Loucy (cell line): Measurements from ENCODE around the gene CYTL1.

ENCODE experiments used
- H2AFZ ChIP-seq: fragments of 200-600 bp; sonication (generic); 2 replicates; pipeline ENCODE4 v1.6.0; 2016; ENCODE audit warnings: antibody characterized with exemption, mild to moderate bottlenecking, low read length, moderate library complexity
- H3F3A ChIP-seq: fragments of 200-600 bp; 2 replicates; pipeline ENCODE4 v1.6.0; 2016; ENCODE audit warnings: antibody characterized with exemption, low read depth, mild to moderate bottlenecking
- H3K27me3 ChIP-seq: fragments of 200-600 bp; sonication (generic); 2 replicates; pipeline ENCODE4 v1.6.1; 2014; ENCODE audit warnings: low read length, mild to moderate bottlenecking; ENCODE audit not compliant: insufficient read depth, poor library complexity, severe bottlenecking
- H3K36me3 ChIP-seq: fragments of 200-600 bp; sonication (generic); 2 replicates; pipeline ENCODE4 v1.6.1; 2016; ENCODE audit warnings: low read length; ENCODE audit not compliant: insufficient read depth
- H3K4me1 ChIP-seq: fragments of 200-600 bp; sonication (generic); 2 replicates; pipeline ENCODE4 v1.5.1; 2014; ENCODE audit warnings: low read length, mild to moderate bottlenecking; ENCODE audit not compliant: insufficient read depth, poor library complexity, severe bottlenecking
- H3K4me2 ChIP-seq: fragments of 200-600 bp; sonication (generic); 2 replicates; pipeline ENCODE4 v1.6.0; 2014; ENCODE audit warnings: antibody characterized with exemption, low read length, low read depth, mild to moderate bottlenecking; ENCODE audit not compliant: poor library complexity, severe bottlenecking
- H3K4me3 ChIP-seq: fragments of 200-600 bp; sonication (generic); 2 replicates; pipeline ENCODE4 v1.5.1; 2014; ENCODE audit warnings: low read length, mild to moderate bottlenecking, mixed read lengths; ENCODE audit not compliant: poor library complexity, severe bottlenecking
- H3K79me2 ChIP-seq: fragments of 200-600 bp; sonication (generic); 2 replicates; pipeline ENCODE4 v1.6.1; 2014; ENCODE audit warnings: low read length; ENCODE audit not compliant: insufficient read depth
- H3K9ac ChIP-seq: fragments of 200-600 bp; sonication (generic); 2 replicates; pipeline ENCODE4 v1.6.0; 2014; ENCODE audit warnings: mild to moderate bottlenecking, low read depth, low read length, moderate library complexity; ENCODE audit not compliant: poor library complexity, severe bottlenecking
- H3K9me2 ChIP-seq: fragments of 200-600 bp; sonication (generic); replicated peaks from 2 replicates; pipeline ENCODE4 v1.6.1; 2016; ENCODE audit warnings: low read depth, low read length, mixed read lengths
- H3K9me3 ChIP-seq: fragments of 200-600 bp; sonication (generic); 2 replicates; pipeline ENCODE4 v1.6.1; 2014; ENCODE audit warnings: mild to moderate bottlenecking, antibody characterized with exemption, low read length, low read depth; ENCODE audit not compliant: insufficient read depth
- H4K20me1 ChIP-seq: fragments of 200-600 bp; sonication (generic); 2 replicates; pipeline ENCODE4 v1.6.0; 2014; ENCODE audit warnings: antibody characterized with exemption, low read length, mild to moderate bottlenecking; ENCODE audit not compliant: insufficient read depth, poor library complexity, severe bottlenecking
- CTCF ChIP-seq: fragments of 200-600 bp; sonication (generic); conservative IDR thresholded peaks from 2 replicates; pipeline ENCODE4 v1.5.1; 2014; ENCODE audit warnings: mild to moderate bottlenecking, antibody characterized with exemption, low read length
- EZH2phosphoT487 ChIP-seq: fragments of 200-600 bp; IDR thresholded peaks from 2 replicates; pipeline ENCODE4 v1.6.1; 2018; ENCODE audit warnings: antibody characterized with exemption, mild to moderate bottlenecking, moderate library complexity, borderline replicate concordance

The CYTL1 gene

DNA sequence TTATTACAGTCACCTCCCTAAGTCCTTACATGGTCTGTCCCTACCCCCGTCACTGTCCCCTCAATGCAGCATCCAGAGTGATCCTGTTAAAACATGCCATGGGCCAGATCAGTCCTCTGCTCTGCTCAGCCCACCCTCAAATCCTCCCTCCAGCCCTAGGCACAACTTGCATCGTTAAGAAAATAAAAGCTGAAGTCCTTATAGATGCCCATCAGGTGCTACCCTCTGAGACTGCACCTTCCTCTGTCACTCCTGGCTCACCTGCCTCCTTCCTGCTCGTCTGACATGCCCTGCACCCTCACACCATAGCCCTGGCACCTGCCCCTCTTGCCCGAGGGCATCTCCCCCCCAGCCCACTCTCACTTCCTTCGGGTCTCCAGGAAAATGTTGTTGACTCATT, 36.2 kb upstream of the CYTL1 start:
- H3K79me2 ChIP-seq = no peaks in the 10 kb centered on the region
- no peaks in the 10 kb centered on the region for H3K27me3 ChIP-seq
- no peak overlapping the region for H3K4me3 ChIP-seq
- no peaks in the 10 kb centered on the region for H4K20me1 ChIP-seq
- no peak overlapping the region for H2AFZ ChIP-seq
- no peaks in the 10 kb centered on the region for H3K9me3 ChIP-seq
- TF ChIP-seq CTCF = no peak
- no peak for TF ChIP-seq EZH2phosphoT487
- H3K4me1 ChIP-seq = no peaks in the 10 kb centered on the region
- no peak overlapping the region for H3K9ac ChIP-seq
- H3K4me2 ChIP-seq = no peak overlapping the region
- no peaks in the 10 kb centered on the region for H3F3A ChIP-seq
- no peaks in the 10 kb centered on the region for H3K9me2 ChIP-seq
- no peaks in the 10 kb centered on the region for H3K36me3 ChIP-seq

DNA sequence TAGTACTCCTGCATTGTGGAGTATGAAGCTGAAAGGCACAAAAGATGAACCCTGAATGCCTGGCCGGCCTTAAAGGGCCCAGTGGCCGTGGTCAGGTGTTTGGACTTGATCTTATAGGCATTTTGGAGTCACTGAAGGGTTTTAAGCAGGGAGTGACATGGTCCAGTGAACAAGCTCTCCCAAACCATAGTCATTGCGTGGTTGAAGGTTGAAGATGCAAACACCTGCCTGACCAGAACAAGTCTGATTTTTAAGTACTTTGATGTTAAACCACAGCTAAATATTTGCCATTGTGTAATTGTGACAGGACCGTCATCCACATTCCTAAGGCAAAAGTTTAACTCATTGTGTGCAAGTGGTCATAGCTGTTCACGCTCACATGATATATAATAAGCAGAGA, 35.3 kb upstream of the CYTL1 start:
- TF ChIP-seq CTCF (no peak), EZH2phosphoT487 (no peak)

DNA sequence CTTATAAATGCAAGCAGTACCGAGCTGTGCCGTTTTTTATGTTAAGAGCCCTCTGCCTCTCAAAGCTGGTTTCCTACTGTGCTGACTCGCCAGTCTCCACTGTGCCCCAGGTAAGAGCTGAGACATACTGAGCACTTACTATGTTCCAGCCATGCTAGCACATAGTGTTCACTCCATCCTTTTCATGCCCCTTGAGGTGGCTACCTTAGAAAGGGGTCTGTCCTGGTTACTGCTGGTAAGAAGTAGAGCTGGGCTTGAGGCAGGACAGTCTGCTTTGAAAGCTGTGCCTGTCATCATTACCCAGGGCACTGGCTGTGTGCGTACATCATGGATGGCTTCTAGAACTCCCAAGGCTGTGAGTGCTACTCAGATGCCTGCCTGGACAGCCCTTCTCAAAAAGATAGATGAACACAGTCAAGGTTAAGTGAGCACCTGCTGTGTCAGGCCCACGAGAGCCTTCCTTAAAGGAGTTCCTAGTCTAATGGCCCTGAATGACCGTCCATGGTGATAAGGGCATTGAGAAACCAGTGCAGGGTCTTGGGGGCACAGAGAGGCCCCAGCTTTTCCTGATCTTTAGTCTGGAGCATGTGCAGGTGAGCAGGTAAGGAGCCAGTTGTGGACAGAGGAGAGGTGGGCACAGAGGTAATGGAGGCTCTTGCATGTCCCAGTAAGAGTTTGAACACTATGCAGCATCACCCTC, 33.6 kb upstream of the CYTL1 start:
- H3K9me2 ChIP-seq = no peaks in the 10 kb centered on the region
- no peaks in the 10 kb centered on the region for H4K20me1 ChIP-seq
- no peaks in the 10 kb centered on the region for H3K79me2 ChIP-seq
- H3K4me2 ChIP-seq = no peak overlapping the region
- no peak overlapping the region for H2AFZ ChIP-seq
- TF ChIP-seq CTCF (no peak), EZH2phosphoT487 (no peak)
- no peaks in the 10 kb centered on the region for H3K4me1 ChIP-seq
- no peaks in the 10 kb centered on the region for H3F3A ChIP-seq
- H3K9ac ChIP-seq = no peak overlapping the region
- H3K36me3 ChIP-seq = no peaks in the 10 kb centered on the region
- no peaks in the 10 kb centered on the region for H3K9me3 ChIP-seq
- no peak overlapping the region for H3K4me3 ChIP-seq
- no peaks in the 10 kb centered on the region for H3K27me3 ChIP-seq

More for the DNA sequence above, 35.3 kb upstream of the CYTL1 start:
- H3K36me3 ChIP-seq = no peaks in the 10 kb centered on the region
- H3K9ac ChIP-seq = no peak overlapping the region
- no peak overlapping the region for H2AFZ ChIP-seq
- H4K20me1 ChIP-seq = no peaks in the 10 kb centered on the region
- no peaks in the 10 kb centered on the region for H3K9me3 ChIP-seq
- H3F3A ChIP-seq = no peaks in the 10 kb centered on the region
- H3K4me3 ChIP-seq = no peak overlapping the region
- H3K4me1 ChIP-seq = no peaks in the 10 kb centered on the region
- no peaks in the 10 kb centered on the region for H3K79me2 ChIP-seq
- no peaks in the 10 kb centered on the region for H3K27me3 ChIP-seq
- no peak overlapping the region for H3K4me2 ChIP-seq
- H3K9me2 ChIP-seq = no peaks in the 10 kb centered on the region
